HepG2 (cell line): Measurements from ENCODE around the gene TNNI2. TPM values are rescaled to one million over a fixed set of nuclear protein-coding genes. Genes with fewer than 3 reads are reported as not detected.
A peak's percentile ranks its signal among the peaks of the same experiment; 100 is the strongest.

Source experiments
- ATRX ChIP-seq: sonication (generic); formaldehyde crosslinking; IDR thresholded peaks from 2 replicates; pipeline ENCODE4 v1.4.0; 2020; ENCODE audit warnings: missing genetic modification reagents, borderline replicate concordance
- BORCS8-MEF2B ChIP-seq: sonication (generic); formaldehyde crosslinking; IDR thresholded peaks from 2 replicates; pipeline ENCODE4 v1.8.0; 2022; ENCODE audit warnings: mild to moderate bottlenecking, missing genetic modification reagents
- CBX5 ChIP-seq: sonication (generic); formaldehyde crosslinking; IDR thresholded peaks from 2 replicates; pipeline ENCODE4 v1.4.0; 2020; ENCODE audit warnings: missing genetic modification reagents, borderline replicate concordance
- MTA1 ChIP-seq: sonication (generic); formaldehyde crosslinking; IDR thresholded peaks from 2 replicates; pipeline ENCODE4 v1.4.0; 2020; ENCODE audit warnings: missing genetic modification reagents, mild to moderate bottlenecking, borderline replicate concordance
- MTERF4 ChIP-seq: sonication (generic); formaldehyde crosslinking; IDR thresholded peaks from 2 replicates; pipeline ENCODE4 v1.8.0; 2023; ENCODE audit warnings: mild to moderate bottlenecking, missing genetic modification reagents
- SP5 ChIP-seq: IDR thresholded peaks from 2 replicates; pipeline ENCODE4 v1.6.1; 2016; ENCODE audit warnings: low read depth, borderline replicate concordance
- TERF1 ChIP-seq: sonication (generic); formaldehyde crosslinking; IDR thresholded peaks from 2 replicates; pipeline ENCODE4 v1.8.0; 2022; ENCODE audit warnings: mild to moderate bottlenecking, missing genetic modification reagents, moderate library complexity
- ZBTB39 ChIP-seq: sonication (generic); formaldehyde crosslinking; IDR thresholded peaks from 2 replicates; pipeline ENCODE4 v1.5.0; 2020; ENCODE audit warnings: missing genetic modification reagents
- ZBTB42 ChIP-seq: sonication (generic); formaldehyde crosslinking; IDR thresholded peaks from 2 replicates; pipeline ENCODE4 v1.5.0; 2020; ENCODE audit warnings: mild to moderate bottlenecking, missing genetic modification reagents
- ZFP62 ChIP-seq: sonication (generic); formaldehyde crosslinking; IDR thresholded peaks from 2 replicates; pipeline ENCODE4 v1.4.0; 2020; ENCODE audit warnings: missing genetic modification reagents
- ZNF160 ChIP-seq: sonication (generic); formaldehyde crosslinking; IDR thresholded peaks from 2 replicates; pipeline ENCODE4 v1.8.0; 2022; ENCODE audit warnings: mild to moderate bottlenecking, inconsistent platforms, missing genetic modification reagents
- ZNF530 ChIP-seq: sonication (generic); formaldehyde crosslinking; IDR thresholded peaks from 2 replicates; pipeline ENCODE4 v1.5.0; 2020; ENCODE audit warnings: low read depth, mild to moderate bottlenecking, missing genetic modification reagents
- ZNF687 ChIP-seq: sonication (generic); formaldehyde crosslinking; IDR thresholded peaks from 2 replicates; pipeline ENCODE4 v1.5.1; 2020; ENCODE audit warnings: mild to moderate bottlenecking, missing genetic modification reagents, moderate library complexity
- polyA plus RNA-seq, 8 experiments: library from polyadenylated mRNA; depleted of rRNA in 3 of 8; stranded (reverse) in 7 of 8; unstranded in 1 of 8; fragments of >200 nt; fragmentation: Illumina TruSeq in 4 of 8; extraction: Trizol in 4 of 8; gene quantifications; 2 replicates each; pipeline versions ENCODE4 v1.2.1 to v1.2.3, GENCODE V29; 2011 to 2016; ENCODE audit warnings: low read depth in 4 of 8, missing spikeins in 1 of 8, mixed read lengths in 1 of 8; ENCODE audit not compliant: insufficient read depth in 1 of 8
- total RNA-seq, 5 experiments: library from RNA; depleted of rRNA; stranded (reverse); fragments of >200 nt; fragmentation: Illumina TruSeq; extraction: Trizol; gene quantifications; 2 replicates each; pipeline ENCODE4 v1.2.3, GENCODE V29; 2016; ENCODE audit warnings: low read depth in 1 of 5
- TF ChIP-seq, protein P1 (sequence below): sonication (generic); formaldehyde crosslinking; conservative IDR thresholded peaks from 2 replicates; pipeline ENCODE4 v1.8.0; 2022; ENCODE audit warnings: missing genetic modification reagents

The TNNI2 gene
- total and polyA plus RNA-seq, 2 of the 13 experiments (the other 11 are each of a cell fraction or from before 2014, with no cell fraction given) = 7.2 to 12.0 TPM

DNA sequence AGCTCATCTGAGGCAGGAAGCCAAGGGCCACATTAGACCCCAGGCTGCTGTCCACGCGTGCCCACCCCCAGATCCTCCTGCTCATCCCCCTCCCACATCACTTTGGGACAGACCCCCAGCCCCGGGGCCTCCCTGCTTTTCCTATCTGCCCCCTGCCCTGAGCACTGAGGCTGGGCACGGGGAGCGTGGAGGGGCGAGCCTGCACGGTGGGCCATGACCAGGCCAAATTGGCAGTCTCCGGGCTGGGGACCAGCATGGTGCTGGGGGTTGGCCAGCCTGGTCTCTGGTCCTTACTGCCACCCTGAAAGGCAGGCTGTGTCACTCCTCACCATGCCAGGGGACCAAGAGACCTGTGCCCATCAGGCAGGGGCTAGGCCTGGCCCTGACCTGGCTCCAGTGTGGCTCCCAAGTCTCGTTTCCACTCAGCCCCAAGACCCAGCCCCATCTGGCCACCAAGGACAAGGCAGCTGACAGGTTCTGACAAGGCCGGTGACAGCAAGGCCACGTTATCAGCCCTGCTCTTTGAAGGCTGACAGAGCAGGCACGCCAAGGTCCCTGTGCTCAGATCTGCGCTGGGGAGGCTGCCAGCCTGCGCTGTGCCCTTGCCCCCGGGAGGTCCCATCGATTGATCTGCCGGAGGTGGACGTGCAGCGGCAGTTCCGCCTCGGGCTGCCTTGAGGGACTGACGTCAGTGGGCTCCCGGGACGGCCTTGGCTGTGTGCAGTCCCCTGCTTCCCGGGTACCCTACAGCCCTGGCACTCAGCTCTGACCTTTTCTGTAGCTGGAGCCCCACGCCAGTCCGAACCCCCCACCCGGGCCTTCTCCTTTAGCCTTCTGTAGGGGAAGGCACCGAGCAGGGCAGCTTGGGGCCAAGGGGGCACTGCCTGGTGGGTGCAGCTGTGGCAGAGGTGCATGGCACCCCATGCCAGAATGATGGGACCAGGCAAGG lies 3.6 kb downstream of the TNNI2 start (continued):
- TF ChIP-seq BORCS8-MEF2B (CRISPR knock-in tag) (peak; percentile 69; the same call in 1 of the 2 replicates), SP5 (CRISPR knock-in tag) (peak; percentile 85; the same call in 1 of the 2 replicates), ZNF530 (CRISPR knock-in tag) (no peak), ZBTB39 (0 out of 2 replicates have a peak, but pooled peaks have one; percentile 24), MTA1 (CRISPR knock-in tag) (peak; percentile 99), ZBTB42 (CRISPR knock-in tag) (peak; percentile 74; the same call in 1 of the 2 replicates), ZFP62 (CRISPR knock-in tag) (peak; percentile 66; the same call in 1 of the 2 replicates), MTERF4 (0 out of 2 replicates have a peak, but pooled peaks have one; percentile 77), ATRX (CRISPR knock-in tag) (no peak), ZNF687 (CRISPR knock-in tag) (peak; percentile 100), ZNF160 (peak; percentile 54), TERF1 (CRISPR knock-in tag) (no peak), CBX5 (CRISPR knock-in tag) (peak; percentile 71; the same call in 1 of the 2 replicates)
- TF ChIP-seq, protein P1, sequence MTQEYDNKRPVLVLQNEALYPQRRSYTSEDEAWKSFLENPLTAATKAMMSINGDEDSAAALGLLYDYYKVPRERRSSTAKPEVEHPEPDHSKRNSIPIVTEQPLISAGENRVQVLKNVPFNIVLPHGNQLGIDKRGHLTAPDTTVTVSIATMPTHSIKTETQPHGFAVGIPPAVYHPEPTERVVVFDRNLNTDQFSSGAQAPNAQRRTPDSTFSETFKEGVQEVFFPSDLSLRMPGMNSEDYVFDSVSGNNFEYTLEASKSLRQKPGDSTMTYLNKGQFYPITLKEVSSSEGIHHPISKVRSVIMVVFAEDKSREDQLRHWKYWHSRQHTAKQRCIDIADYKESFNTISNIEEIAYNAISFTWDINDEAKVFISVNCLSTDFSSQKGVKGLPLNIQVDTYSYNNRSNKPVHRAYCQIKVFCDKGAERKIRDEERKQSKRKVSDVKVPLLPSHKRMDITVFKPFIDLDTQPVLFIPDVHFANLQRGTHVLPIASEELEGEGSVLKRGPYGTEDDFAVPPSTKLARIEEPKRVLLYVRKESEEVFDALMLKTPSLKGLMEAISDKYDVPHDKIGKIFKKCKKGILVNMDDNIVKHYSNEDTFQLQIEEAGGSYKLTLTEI (CRISPR knock-in tag) = no peak
